C4-2B (cell line): ENCODE results near the gene TSSK6.

Source experiments
- H3K27ac ChIP-seq: fragments of 450-650 bp; 2 replicates; pipeline ENCODE4 v1.5.1; 2017
- CTCF ChIP-seq: fragments of 450-650 bp; conservative IDR thresholded peaks from 2 replicates; pipeline ENCODE4 v1.5.1; 2017; ENCODE audit warnings: mild to moderate bottlenecking
- ZFX ChIP-seq: fragments of 450-650 bp; IDR thresholded peaks from 2 replicates; pipeline ENCODE4 v1.6.1; 2017

Gene TSSK6

DNA sequence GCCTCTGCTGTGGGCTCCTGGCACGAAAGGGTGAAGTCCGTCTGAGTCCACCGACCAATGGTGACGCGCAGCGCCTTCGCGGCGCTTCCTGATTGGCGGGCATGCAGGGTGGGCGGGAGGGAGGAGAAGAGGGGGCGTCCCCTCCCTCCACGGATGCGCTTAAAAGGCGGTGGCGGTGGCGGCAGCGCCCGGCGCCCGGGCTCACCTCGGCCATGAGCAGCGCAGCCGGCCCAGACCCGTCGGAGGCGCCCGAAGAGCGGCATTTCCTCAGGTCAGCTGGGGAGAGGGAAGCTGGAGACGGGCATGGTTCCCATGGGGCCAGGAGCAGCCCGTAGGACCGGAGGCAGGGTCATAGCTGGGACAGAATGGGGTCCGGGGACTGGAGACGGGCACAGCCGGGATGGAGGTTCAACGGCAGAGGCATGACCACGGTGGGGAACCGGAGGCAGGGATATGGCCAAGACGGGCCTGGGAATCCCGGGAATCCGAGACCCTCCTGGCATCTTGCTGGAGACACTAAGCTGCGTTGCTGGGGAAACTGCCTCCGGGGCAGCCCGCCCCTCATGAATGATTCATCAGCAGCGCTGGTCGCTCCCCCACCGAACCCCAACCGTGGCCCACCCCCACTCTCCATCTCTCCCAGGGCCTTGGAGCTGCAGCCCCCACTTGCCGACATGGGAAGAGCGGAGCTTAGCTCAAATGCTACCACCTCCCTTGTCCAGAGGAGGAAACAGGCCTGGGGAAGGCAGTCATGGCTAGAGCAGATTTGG lies 13.6 kb upstream of the TSSK6 start, which contains the start of gene YJEFN3:
Gene YJEFN3 (plus strand): TSS at position 191 of the 770 bp plus-strand sequence. CDS start 22 bp downstream, at position 213.
- H3K27ac ChIP-seq: no peak within 1 kb of the TSS
- TF ChIP-seq CTCF: no peak

GRCh38 chr19:19527674-19528625 lies 12.6 kb upstream of the TSSK6 start:
- H3K27ac ChIP-seq: no peak overlapping the region

GRCh38 chr19:19527371-19527656 lies 12.0 kb upstream of the TSSK6 start:
- TF ChIP-seq ZFX: no peak
- TF ChIP-seq CTCF: no peak
- no peak overlapping the region for H3K27ac ChIP-seq

More at GRCh38 chr19:19527674-19528625, 12.6 kb upstream of the TSSK6 start:
- TF ChIP-seq ZFX (no peak), CTCF (no peak)

DNA sequence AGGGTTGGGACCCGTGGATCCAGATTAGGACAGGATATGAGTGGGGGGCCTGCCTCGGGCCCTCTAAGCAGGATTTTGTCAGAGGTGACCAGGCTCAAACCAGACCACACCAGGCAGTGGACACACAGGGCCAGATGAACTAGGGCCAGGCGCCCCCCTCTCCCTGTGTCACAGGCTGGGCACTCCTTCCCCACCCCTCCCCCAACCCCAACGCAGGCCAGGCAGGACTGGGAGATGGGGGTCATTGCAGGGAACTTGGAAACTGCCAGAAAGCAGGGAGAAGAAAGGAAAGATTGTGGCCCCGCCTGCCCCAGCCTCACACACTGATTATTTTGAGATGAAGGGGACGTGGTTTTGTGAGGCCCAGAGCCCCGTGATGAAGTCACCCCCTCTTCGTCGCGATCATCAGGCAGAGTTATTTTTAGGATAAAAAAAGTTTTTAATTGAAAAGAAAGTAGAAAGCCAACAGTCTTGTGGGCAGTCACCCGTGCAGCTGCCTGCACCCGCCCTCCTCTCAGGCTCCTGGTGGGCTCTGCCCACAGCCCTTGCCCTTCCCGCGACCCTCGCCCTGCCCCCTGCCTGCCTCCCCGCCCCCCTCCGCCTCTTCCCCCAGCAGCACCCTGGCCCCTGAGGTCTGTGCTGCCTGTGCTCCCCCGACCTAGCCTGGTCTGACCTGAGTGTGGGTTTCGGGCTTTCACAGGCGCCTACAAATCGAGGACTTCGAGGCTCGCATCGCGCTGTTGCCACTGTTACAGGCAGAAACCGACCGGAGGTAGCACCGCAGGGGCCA lies 11.4 kb upstream of the TSSK6 start:
- no peak for TF ChIP-seq ZFX
- no peak for TF ChIP-seq CTCF
- H3K27ac ChIP-seq: no peak overlapping the region

- TF ChIP-seq ZFX (no peak), CTCF (no peak)
- H3K27ac ChIP-seq: no peak overlapping the region
These were observed 10.4 kb upstream of the TSSK6 start for GRCh38 chr19:19525611-19526380.

GRCh38 chr19:19524053-19524452 lies 8.7 kb upstream of the TSSK6 start:
- no peak overlapping the region for H3K27ac ChIP-seq
- TF ChIP-seq CTCF (no peak), ZFX (no peak)
